MM.1S (cell line): ENCODE data around the gene NEUROD4.

ENCODE experiments used
- CTCF ChIP-seq: fragments of 300-600 bp; sonication (generic); IDR thresholded peaks from 2 replicates; pipeline ENCODE4 v1.5.1; 2016; ENCODE audit warnings: antibody characterized with exemption, low read length, mixed read lengths
- EZH2 ChIP-seq: fragments of 300-600 bp; sonication (generic); optimal IDR thresholded peaks from 2 replicates; pipeline ENCODE3; 2017; ENCODE audit warnings: low read depth, mild to moderate bottlenecking, antibody characterized with exemption, low read length, mixed read lengths
- EZH2phosphoT487 ChIP-seq: fragments of 300-600 bp; sonication (generic); IDR thresholded peaks from 2 replicates; pipeline ENCODE4 v1.6.1; 2018; ENCODE audit warnings: antibody characterized with exemption, low read length

GRCh38 chr12:55037351-55037987, 17.7 kb downstream of the NEUROD4 start:
- no peak for TF ChIP-seq CTCF
- TF ChIP-seq EZH2 = no peak
- TF ChIP-seq EZH2phosphoT487 = no peak
